Neural progenitor cell (in vitro differentiated cells): Measurements from ENCODE around the gene ADAMTSL5. TPM values are rescaled to one million over a fixed set of nuclear protein-coding genes. Genes with fewer than 3 reads are reported as not detected.
"Not testable (repeated sequence)": the region's sequence is repeated elsewhere in the genome, so short reads cannot be mapped to it uniquely, and the experiment has no call there.

Experiments used
- DNase-seq: peaks from one replicate; pipeline ENCODE4 v3.0.0-alpha.2; 2016; ENCODE audit warnings: low spot score
- H2AFZ ChIP-seq: fragments of 200-600 bp; sonication (generic); replicated peaks from 2 replicates; pipeline ENCODE4 v1.6.1; 2016; ENCODE audit warnings: antibody characterized with exemption
- H3F3A ChIP-seq: fragments of 200-600 bp; sonication (generic); 2 replicates; pipeline ENCODE4 v1.6.1; 2016; ENCODE audit warnings: antibody characterized with exemption, low read depth
- H3K27ac ChIP-seq: fragments of 200-600 bp; sonication (generic); 2 replicates; pipeline ENCODE4 v1.5.1; 2016; ENCODE audit warnings: mild to moderate bottlenecking
- H3K27me3 ChIP-seq: fragments of 200-600 bp; sonication (generic); 2 replicates; pipeline ENCODE4 v1.6.1; 2016; ENCODE audit warnings: mild to moderate bottlenecking, moderate library complexity
- H3K36me3 ChIP-seq: fragments of 200-600 bp; sonication (generic); 2 replicates; pipeline ENCODE4 v1.5.1; 2016
- H3K4me1 ChIP-seq: fragments of 200-600 bp; sonication (generic); 2 replicates; pipeline ENCODE4 v1.6.1; 2016; ENCODE audit warnings: mixed run types
- H3K4me2 ChIP-seq: fragments of 200-600 bp; sonication (generic); 2 replicates; pipeline ENCODE4 v1.6.1; 2016
- H3K4me3 ChIP-seq: fragments of 200-600 bp; sonication (generic); 2 replicates; pipeline ENCODE4 v1.5.1; 2016
- H3K79me2 ChIP-seq: fragments of 200-600 bp; sonication (generic); 2 replicates; pipeline ENCODE4 v1.6.1; 2016; ENCODE audit warnings: low read depth
- H3K9ac ChIP-seq: fragments of 200-600 bp; sonication (generic); 2 replicates; pipeline ENCODE4 v1.6.1; 2016
- H3K9me3 ChIP-seq: fragments of 200-600 bp; sonication (generic); 2 replicates; pipeline ENCODE4 v1.5.1; 2016; ENCODE audit warnings: low read depth
- H4K20me1 ChIP-seq: fragments of 200-600 bp; sonication (generic); 2 replicates; pipeline ENCODE4 v1.6.1; 2016; ENCODE audit warnings: low read depth
- H3K27ac Mint-ChIP-seq: 3 replicates; pipeline ENCODE4 v1.8.0; 2021; ENCODE audit warnings: mixed read lengths
- H3K27me3 Mint-ChIP-seq: 2 replicates; pipeline ENCODE4 v1.8.0; 2022; ENCODE audit warnings: low read depth, mild to moderate bottlenecking, inconsistent platforms, moderate library complexity, mixed read lengths; ENCODE audit not compliant: insufficient read depth
- H3K36me3 Mint-ChIP-seq: 3 replicates; pipeline ENCODE4 v1.8.0; 2021; ENCODE audit warnings: mixed read lengths
- H3K4me1 Mint-ChIP-seq: 3 replicates; pipeline ENCODE4 v1.8.0; 2021; ENCODE audit warnings: mixed read lengths
- H3K4me3 Mint-ChIP-seq: 3 replicates; pipeline ENCODE4 v1.8.0; 2021; ENCODE audit warnings: mild to moderate bottlenecking, moderate library complexity, mixed read lengths
- H3K9me3 Mint-ChIP-seq: 3 replicates; pipeline ENCODE4 v1.8.0; 2020; ENCODE audit warnings: mixed read lengths
- EZH2 ChIP-seq: fragments of 200-600 bp; sonication (generic); IDR thresholded peaks from 2 replicates; pipeline ENCODE4 v1.6.1; 2017; ENCODE audit warnings: antibody characterized with exemption, mild to moderate bottlenecking, moderate library complexity
- EZH2phosphoT487 ChIP-seq: fragments of 200-600 bp; sonication (generic); IDR thresholded peaks from 2 replicates; pipeline ENCODE4 v1.6.1; 2017; ENCODE audit warnings: antibody characterized with exemption
- total RNA-seq: library from RNA; depleted of rRNA; stranded (reverse); fragments of >200 nt; gene quantifications from 2 replicates; pipeline ENCODE4 v1.2.3, GENCODE V29; 2015; ENCODE audit warnings: low replicate concordance
- TF ChIP-seq, protein P1 (sequence below): fragments of 200-600 bp; sonication (generic); IDR thresholded peaks from 2 replicates; pipeline ENCODE4 v1.5.1; 2017; ENCODE audit warnings: antibody characterized with exemption, mild to moderate bottlenecking

ADAMTSL5 gene
- total RNA-seq, 1 donor from 2014 or later, result 0.13 TPM

- TF ChIP-seq EZH2phosphoT487, result no peak
- Mint-ChIP-seq H3K4me3 (no peak overlapping the region), H3K4me1 (peaks cover 9% of the 10 kb centered on the region), H3K27me3 (peaks cover 31% of the 10 kb centered on the region), H3K36me3 (peaks cover 5% of the 10 kb centered on the region), H3K9me3 (peaks cover 6% of the 10 kb centered on the region), H3K27ac (no peak overlapping the region)
- Histone ChIP-seq H4K20me1 (peaks cover 13% of the 10 kb centered on the region), H3K4me1 (no peaks in the 10 kb centered on the region), H3F3A (peaks cover 21% of the 10 kb centered on the region), H3K4me2 (no peak overlapping the region), H3K36me3 (no peaks in the 10 kb centered on the region), H3K4me3 (no peak overlapping the region), H3K27ac (no peak overlapping the region), H3K9me3 (no peaks in the 10 kb centered on the region), H3K9ac (no peak overlapping the region), H2AFZ (no peak overlapping the region), H3K79me2 (no peaks in the 10 kb centered on the region), H3K27me3 (peaks cover 92% of the 10 kb centered on the region)
- DNase-seq, result no peak
These were observed 7.5 kb upstream of the ADAMTSL5 start for GRCh38 chr19:1520203-1520780.

DNA sequence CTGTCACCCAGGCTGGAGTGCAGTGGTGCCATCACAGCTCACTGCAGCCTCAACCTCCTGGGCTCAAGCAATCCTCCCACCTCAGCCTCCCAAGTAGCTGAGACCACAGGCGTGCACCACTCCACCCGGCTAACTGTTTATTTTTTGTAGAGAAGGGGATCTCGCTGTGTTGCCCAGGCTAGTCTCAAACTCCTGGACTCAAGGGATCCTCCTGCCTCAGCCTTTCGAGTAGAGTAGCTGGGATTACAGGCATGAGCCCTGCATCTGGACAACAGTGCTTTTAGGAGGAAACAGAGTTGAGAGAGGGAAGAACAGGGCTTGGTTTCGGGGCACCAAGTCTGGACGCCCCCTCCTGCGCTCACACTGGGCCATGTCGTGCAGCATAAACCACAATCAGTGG is 7.0 kb upstream of the ADAMTSL5 start:
- H3F3A ChIP-seq, result peaks cover 21% of the 10 kb centered on the region
- H3K4me3 Mint-ChIP-seq, H3K36me3 ChIP-seq, H3K27ac ChIP-seq, H2AFZ ChIP-seq, H3K9ac ChIP-seq, H3K4me2 ChIP-seq, H3K4me3 ChIP-seq, DNase-seq, H3K36me3 Mint-ChIP-seq, H3K9me3 ChIP-seq, H3K79me2 ChIP-seq, H3K4me1 Mint-ChIP-seq, H3K9me3 Mint-ChIP-seq, H3K27ac Mint-ChIP-seq, H3K4me1 ChIP-seq: not testable (repeated sequence)
- peaks cover 27% of the 10 kb centered on the region for H3K27me3 Mint-ChIP-seq
- peaks cover 11% of the 10 kb centered on the region for H4K20me1 ChIP-seq
- H3K27me3 ChIP-seq, result peaks cover 92% of the 10 kb centered on the region

DNA sequence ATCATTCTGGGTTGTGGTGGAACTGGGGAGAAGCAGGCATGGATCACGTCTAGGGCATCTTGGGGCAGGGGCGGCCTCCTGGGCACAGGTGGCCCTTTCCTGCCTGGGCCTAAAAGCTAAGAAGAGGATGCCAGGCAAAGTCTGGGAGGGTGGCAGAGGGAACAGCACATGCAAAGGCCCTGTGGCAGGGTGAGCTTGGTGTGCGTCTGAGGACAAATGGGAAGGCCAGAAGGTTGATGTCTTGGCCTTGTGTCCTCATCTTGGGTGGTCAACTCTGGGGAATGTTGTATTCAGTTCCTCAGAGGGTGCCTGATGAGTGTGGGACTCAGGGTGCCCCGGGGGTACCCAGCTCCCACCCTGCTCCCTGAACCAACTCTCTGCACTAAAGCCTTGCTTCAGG is 5.7 kb upstream of the ADAMTSL5 start:
- H3K27ac ChIP-seq, result no peak overlapping the region
- no peaks in the 10 kb centered on the region for H3K4me1 ChIP-seq
- H3K27me3 ChIP-seq, result peaks cover 92% of the 10 kb centered on the region
- Mint-ChIP-seq H3K4me1 (peaks cover 3% of the 10 kb centered on the region), H3K36me3 (no peaks in the 10 kb centered on the region), H3K27ac (no peak overlapping the region), H3K9me3 (no peaks in the 10 kb centered on the region), H3K27me3 (peaks cover 28% of the 10 kb centered on the region), H3K4me3 (no peak overlapping the region)
- H3F3A ChIP-seq, result peaks cover 17% of the 10 kb centered on the region
- no peak overlapping the region for H3K9ac ChIP-seq
- H2AFZ ChIP-seq, result no peak overlapping the region
- H4K20me1 ChIP-seq, result peaks cover 8% of the 10 kb centered on the region
- TF ChIP-seq EZH2phosphoT487, result no peak
- TF ChIP-seq, protein P1, sequence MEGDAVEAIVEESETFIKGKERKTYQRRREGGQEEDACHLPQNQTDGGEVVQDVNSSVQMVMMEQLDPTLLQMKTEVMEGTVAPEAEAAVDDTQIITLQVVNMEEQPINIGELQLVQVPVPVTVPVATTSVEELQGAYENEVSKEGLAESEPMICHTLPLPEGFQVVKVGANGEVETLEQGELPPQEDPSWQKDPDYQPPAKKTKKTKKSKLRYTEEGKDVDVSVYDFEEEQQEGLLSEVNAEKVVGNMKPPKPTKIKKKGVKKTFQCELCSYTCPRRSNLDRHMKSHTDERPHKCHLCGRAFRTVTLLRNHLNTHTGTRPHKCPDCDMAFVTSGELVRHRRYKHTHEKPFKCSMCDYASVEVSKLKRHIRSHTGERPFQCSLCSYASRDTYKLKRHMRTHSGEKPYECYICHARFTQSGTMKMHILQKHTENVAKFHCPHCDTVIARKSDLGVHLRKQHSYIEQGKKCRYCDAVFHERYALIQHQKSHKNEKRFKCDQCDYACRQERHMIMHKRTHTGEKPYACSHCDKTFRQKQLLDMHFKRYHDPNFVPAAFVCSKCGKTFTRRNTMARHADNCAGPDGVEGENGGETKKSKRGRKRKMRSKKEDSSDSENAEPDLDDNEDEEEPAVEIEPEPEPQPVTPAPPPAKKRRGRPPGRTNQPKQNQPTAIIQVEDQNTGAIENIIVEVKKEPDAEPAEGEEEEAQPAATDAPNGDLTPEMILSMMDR, result no peak
- no peak for TF ChIP-seq EZH2
- no peak overlapping the region for H3K4me3 ChIP-seq
- H3K79me2 ChIP-seq, result no peaks in the 10 kb centered on the region
- H3K4me2 ChIP-seq, result no peak overlapping the region
- no peak for DNase-seq
- H3K9me3 ChIP-seq, result no peaks in the 10 kb centered on the region
- no peaks in the 10 kb centered on the region for H3K36me3 ChIP-seq

GRCh38 chr19:1516395-1516753 is 3.6 kb upstream of the ADAMTSL5 start:
- H3K27ac Mint-ChIP-seq, result no peak overlapping the region
- H3K27ac ChIP-seq, result no peak overlapping the region
- H3K4me1 Mint-ChIP-seq, result no peaks in the 10 kb centered on the region
- H3F3A ChIP-seq, result peaks cover 10% of the 10 kb centered on the region
- no peak overlapping the region for H2AFZ ChIP-seq
- H3K79me2 ChIP-seq, result no peaks in the 10 kb centered on the region
- DNase-seq, result no peak
- H3K9ac ChIP-seq, result no peak overlapping the region
- H3K4me3 ChIP-seq, result no peak overlapping the region
- H3K9me3 ChIP-seq, result no peaks in the 10 kb centered on the region
- TF ChIP-seq, protein P1, result no peak
- TF ChIP-seq EZH2 (no peak), EZH2phosphoT487 (no peak)
- H3K36me3 Mint-ChIP-seq, result no peaks in the 10 kb centered on the region
- peaks cover 25% of the 10 kb centered on the region for H3K27me3 Mint-ChIP-seq
- no peaks in the 10 kb centered on the region for H3K36me3 ChIP-seq
- H4K20me1 ChIP-seq, result peaks cover 3% of the 10 kb centered on the region
- peaks cover 92% of the 10 kb centered on the region for H3K27me3 ChIP-seq
- H3K9me3 Mint-ChIP-seq, result no peaks in the 10 kb centered on the region
- H3K4me3 Mint-ChIP-seq, result no peak overlapping the region
- no peak overlapping the region for H3K4me2 ChIP-seq
- H3K4me1 ChIP-seq, result no peaks in the 10 kb centered on the region
